ENCODE data around the gene AMOTL2.

Gene AMOTL2

GRCh38 chr3:134365766-134366065, 8.5 kb downstream of the AMOTL2 start:
- DNase-seq: no peak

GRCh38 chr3:134364936-134365765, 9.1 kb downstream of the AMOTL2 start:
- DNase-seq: peak; percentile 4

- no peak for DNase-seq
Observed at GRCh38 chr3:134364061-134364935, 9.9 kb downstream of the AMOTL2 start.

GRCh38 chr3:134363381-134363755, 10.9 kb downstream of the AMOTL2 start:
- no peak for DNase-seq

GRCh38 chr3:134362670-134363380, 11.4 kb downstream of the AMOTL2 start:
- DNase-seq: no peak

GRCh38 chr3:134362221-134362620, 12.0 kb downstream of the AMOTL2 start:
- DNase-seq: no peak

- DNase-seq: no peak
Observed at GRCh38 chr3:134361162-134361835, 12.9 kb downstream of the AMOTL2 start.

- DNase-seq: no peak
Observed at GRCh38 chr3:134360046-134360445, 14.2 kb downstream of the AMOTL2 start.

- no peak for DNase-seq
Observed at GRCh38 chr3:134359121-134360010, 14.9 kb downstream of the AMOTL2 start.

GRCh38 chr3:134357914-134358811, 16.1 kb downstream of the AMOTL2 start:
- DNase-seq: no peak

- DNase-seq: no peak
Observed at GRCh38 chr3:134357261-134357913, 16.9 kb downstream of the AMOTL2 start.

- no peak for DNase-seq
Observed at GRCh38 chr3:134356411-134357040, 17.7 kb downstream of the AMOTL2 start.

- no peak for DNase-seq
Observed at GRCh38 chr3:134355416-134355815, 18.8 kb downstream of the AMOTL2 start.

GRCh38 chr3:134354612-134355251, 19.5 kb downstream of the AMOTL2 start:
- DNase-seq: no peak

GRCh38 chr3:134353831-134354611, 20.2 kb downstream of the AMOTL2 start:
- no peak for DNase-seq

GRCh38 chr3:134353171-134353825, 20.9 kb downstream of the AMOTL2 start:
- no peak for DNase-seq

- DNase-seq: no peak
Observed at GRCh38 chr3:134352031-134352671, 22.1 kb downstream of the AMOTL2 start.
